Mesendoderm (in vitro differentiated cells): ENCODE data around the gene LATS2.
"Not testable (repeated sequence)": the region's sequence is repeated elsewhere in the genome, so short reads cannot be mapped to it uniquely, and the experiment has no call there.

Experiments
- DNase-seq: peaks from one replicate; pipeline ENCODE4 v3.0.0; 2013
- H2AK5ac ChIP-seq: 2 replicates; pipeline ENCODE4 v1.6.1; 2013; ENCODE audit warnings: low read length, inconsistent platforms
- H2BK120ac ChIP-seq: 2 replicates; pipeline ENCODE4 v1.6.1; 2013; ENCODE audit warnings: low read depth, mild to moderate bottlenecking, low read length, moderate library complexity, mixed read lengths
- H2BK15ac ChIP-seq: replicated peaks from 2 replicates; pipeline ENCODE4 v1.6.1; 2013; ENCODE audit warnings: low read depth, mild to moderate bottlenecking, moderate library complexity
- H2BK5ac ChIP-seq: 2 replicates; pipeline ENCODE4 v1.6.1; 2013; ENCODE audit warnings: low read length, inconsistent platforms
- H3K18ac ChIP-seq: 2 replicates; pipeline ENCODE4 v1.6.1; 2013; ENCODE audit warnings: mild to moderate bottlenecking, low read length, mixed read lengths
- H3K23ac ChIP-seq: one replicate; pipeline ENCODE4 v1.6.1; 2013; ENCODE audit warnings: low read length
- H3K27ac ChIP-seq: 2 replicates; pipeline ENCODE4 v1.5.1; 2013; ENCODE audit warnings: low read depth, mild to moderate bottlenecking, inconsistent platforms, low read length, moderate library complexity
- H3K27me3 ChIP-seq: 2 replicates; pipeline ENCODE4 v1.6.1; 2013; ENCODE audit warnings: low read length, control low read depth, mild to moderate bottlenecking, inconsistent platforms; ENCODE audit not compliant: insufficient read depth, poor library complexity
- H3K36me3 ChIP-seq: 2 replicates; pipeline ENCODE4 v1.6.1; 2013; ENCODE audit warnings: low read length, inconsistent platforms; ENCODE audit not compliant: control insufficient read depth, insufficient read depth
- H3K4ac ChIP-seq: one replicate; pipeline ENCODE4 v1.6.1; 2013; ENCODE audit warnings: low read depth, mild to moderate bottlenecking, low read length, moderate library complexity
- H3K4me1 ChIP-seq: 2 replicates; pipeline ENCODE4 v1.6.1; 2013; ENCODE audit warnings: low read depth, low read length, inconsistent platforms; ENCODE audit not compliant: control insufficient read depth
- H3K4me2 ChIP-seq: 2 replicates; pipeline ENCODE4 v1.6.1; 2013; ENCODE audit warnings: low read length
- H3K4me3 ChIP-seq: 2 replicates; pipeline ENCODE4 v1.5.1; 2013; ENCODE audit warnings: mild to moderate bottlenecking, low read length
- H3K56ac ChIP-seq: one replicate; pipeline ENCODE4 v1.6.1; 2013; ENCODE audit warnings: low read length
- H3K79me1 ChIP-seq: 2 replicates; pipeline ENCODE4 v1.6.1; 2013; ENCODE audit warnings: low read length, inconsistent platforms
- H3K79me2 ChIP-seq: 2 replicates; pipeline ENCODE4 v1.6.1; 2013; ENCODE audit warnings: mild to moderate bottlenecking, low read length; ENCODE audit not compliant: control insufficient read depth, insufficient read depth
- H3K9ac ChIP-seq: 2 replicates; pipeline ENCODE4 v1.6.1; 2013; ENCODE audit warnings: low read length, inconsistent platforms
- H4K5ac ChIP-seq: one replicate; pipeline ENCODE4 v1.6.1; 2013; ENCODE audit warnings: low read length
- H4K8ac ChIP-seq: one replicate; pipeline ENCODE4 v1.6.1; 2013; ENCODE audit warnings: low read depth, mild to moderate bottlenecking, control low read depth, low read length, moderate library complexity
- WGBS: extraction: QIAGEN DNeasy Blood & Tissue Kit; methylation state at CpG from one replicate; pipeline ENCODE4 v1.1.7; 2013; ENCODE audit warnings: low lambda C conversion rate, missing lambda C conversion rate; ENCODE audit not compliant: insufficient coverage; ENCODE audit errors: extremely low coverage; 5-methylcytosine and 5-hydroxymethylcytosine counted together

The LATS2 gene

DNA sequence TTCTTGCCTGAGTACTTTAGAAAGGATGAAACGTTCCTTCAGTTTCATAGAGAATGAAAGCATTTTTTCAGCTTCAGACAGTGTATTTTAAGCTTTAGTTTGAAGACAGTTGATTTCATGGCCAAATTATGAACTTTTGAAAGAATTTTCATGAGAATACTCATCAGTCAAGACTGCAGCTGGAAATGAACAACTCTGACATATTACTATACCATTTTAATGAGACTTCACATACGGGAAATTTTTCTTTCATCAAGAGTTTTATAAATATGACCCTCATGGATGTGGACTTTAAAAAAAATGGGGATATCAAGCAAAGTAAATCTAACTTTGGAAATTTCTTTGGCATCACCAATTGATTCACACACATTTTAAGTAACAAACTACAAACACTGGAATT, 6.4 kb downstream of the LATS2 start:
- Histone ChIP-seq H3K4me3 (no peak overlapping the region), H2BK5ac (no peak overlapping the region), H3K27me3 (no peaks in the 10 kb centered on the region), H3K4me2 (no peak overlapping the region), H2BK15ac (no peak overlapping the region), H3K4ac (no peak overlapping the region), H3K18ac (no peak overlapping the region), H2BK120ac (no peak overlapping the region), H3K36me3 (no peaks in the 10 kb centered on the region), H3K4me1 (no peaks in the 10 kb centered on the region), H3K9ac (no peak overlapping the region), H2AK5ac (no peak overlapping the region), H3K27ac (no peak overlapping the region), H3K56ac (no peak overlapping the region), H4K8ac (no peak overlapping the region), H3K23ac (no peak overlapping the region), H3K79me1 (peaks cover 28% of the 10 kb centered on the region), H3K79me2 (peaks cover 76% of the 10 kb centered on the region), H4K5ac (no peak overlapping the region)
- DNase-seq = no peak
- WGBS = no CpG with 5 or more reads among the region's 2 CpGs

DNA sequence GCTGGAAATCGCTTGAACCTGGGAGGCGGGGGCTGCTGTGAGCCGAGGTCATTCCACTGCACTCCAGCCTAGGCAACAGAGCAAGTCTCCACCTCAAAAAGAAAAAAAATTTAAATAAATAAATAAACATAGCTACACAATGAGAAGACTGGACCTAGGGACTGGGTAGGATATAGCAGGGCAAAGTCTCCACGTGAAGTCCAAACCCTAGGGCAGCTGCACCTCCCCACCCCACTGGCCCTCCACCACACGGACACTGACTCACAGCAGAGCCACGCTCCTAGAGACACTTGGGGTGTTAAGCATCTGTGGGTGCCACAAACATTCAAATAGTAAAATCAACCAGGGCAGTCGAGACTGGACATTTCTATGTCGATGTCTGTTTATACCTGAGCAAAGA, 7.1 kb downstream of the LATS2 start:
- Histone ChIP-seq H3K4me3 (no peak overlapping the region), H3K4me1 (no peaks in the 10 kb centered on the region), H2AK5ac (no peak overlapping the region), H3K4me2 (no peak overlapping the region), H3K56ac (no peak overlapping the region), H2BK15ac (no peak overlapping the region), H3K18ac (no peak overlapping the region), H2BK5ac (no peak overlapping the region), H3K36me3 (no peaks in the 10 kb centered on the region), H3K27ac (no peak overlapping the region), H4K8ac (no peak overlapping the region), H3K27me3 (no peaks in the 10 kb centered on the region), H4K5ac (no peak overlapping the region), H2BK120ac (no peak overlapping the region), H3K9ac (no peak overlapping the region), H3K79me1 (peaks cover 29% of the 10 kb centered on the region), H3K23ac (no peak overlapping the region), H3K79me2 (peaks cover 75% of the 10 kb centered on the region), H3K4ac (no peak overlapping the region)
- WGBS = no CpG with 5 or more reads among the region's 8 CpGs
- no peak for DNase-seq

DNA sequence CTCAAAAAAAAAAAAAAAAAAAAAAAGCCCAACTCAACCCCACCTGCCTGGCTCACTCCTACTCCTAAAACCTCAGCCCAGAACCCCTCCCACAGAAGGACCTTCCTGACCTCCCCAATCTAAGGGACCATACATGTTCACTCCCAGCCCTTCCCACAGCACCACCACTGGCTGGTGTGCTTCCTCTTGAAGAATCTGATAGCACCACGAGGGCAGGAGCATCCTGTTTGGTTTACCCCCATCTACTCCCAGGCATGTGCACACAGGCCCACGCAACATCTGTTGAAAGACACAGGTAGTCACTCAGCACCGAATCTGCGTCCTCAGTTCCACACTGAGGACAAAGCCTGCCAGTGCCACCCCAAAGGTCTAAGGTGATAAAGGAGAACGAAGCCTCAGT, 8.2 kb downstream of the LATS2 start:
- Histone ChIP-seq H3K36me3 (no peaks in the 10 kb centered on the region), H3K79me1 (peaks cover 33% of the 10 kb centered on the region), H3K4me3 (no peak overlapping the region), H3K4me1 (peaks cover 2% of the 10 kb centered on the region), H3K27me3 (no peaks in the 10 kb centered on the region), H3K4ac (no peak overlapping the region), H4K8ac (no peak overlapping the region), H2BK5ac (no peak overlapping the region), H2AK5ac (no peak overlapping the region), H3K9ac (no peak overlapping the region), H3K27ac (no peak overlapping the region), H2BK120ac (no peak overlapping the region), H3K4me2 (no peak overlapping the region), H4K5ac (no peak overlapping the region), H3K56ac (no peak overlapping the region), H3K23ac (no peak overlapping the region), H3K79me2 (peaks cover 81% of the 10 kb centered on the region), H2BK15ac (no peak overlapping the region), H3K18ac (no peak overlapping the region)
- no CpG with 5 or more reads among the region's 5 CpGs for WGBS
- DNase-seq = no peak

DNA sequence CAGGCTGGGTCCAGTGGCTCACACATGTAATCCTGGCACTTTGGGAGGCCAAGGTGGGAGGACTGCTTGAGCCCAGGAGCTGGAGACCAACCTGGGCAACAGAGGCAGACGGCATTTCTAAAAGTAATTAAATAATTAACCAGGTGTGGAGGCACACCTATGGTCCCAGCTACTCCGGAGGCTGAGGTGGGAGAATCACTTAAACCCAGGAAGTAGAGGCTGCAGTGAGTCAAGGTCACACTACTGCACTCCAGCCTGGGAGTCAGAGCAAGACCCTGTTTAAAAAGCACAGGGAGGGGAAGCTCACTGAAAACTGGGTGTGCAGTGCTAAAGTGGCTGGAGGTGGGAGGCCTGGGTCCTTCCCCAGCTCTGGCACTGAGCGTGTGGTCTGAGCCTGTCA, 9.7 kb downstream of the LATS2 start:
- Histone ChIP-seq H4K8ac (no peak overlapping the region), H3K9ac (no peak overlapping the region), H2AK5ac (no peak overlapping the region), H3K18ac (no peak overlapping the region), H3K56ac (no peak overlapping the region), H3K27ac (no peak overlapping the region), H2BK120ac (no peak overlapping the region), H3K23ac (no peak overlapping the region), H3K79me1 (peaks cover 34% of the 10 kb centered on the region), H3K27me3 (no peaks in the 10 kb centered on the region), H3K4me2 (no peak overlapping the region), H2BK5ac (no peak overlapping the region), H2BK15ac (no peak overlapping the region), H4K5ac (no peak overlapping the region), H3K4me1 (peaks cover 2% of the 10 kb centered on the region), H3K36me3 (no peaks in the 10 kb centered on the region), H3K79me2 (peaks cover 85% of the 10 kb centered on the region), H3K4me3 (no peak overlapping the region), H3K4ac (no peak overlapping the region)
- WGBS = no CpG with 5 or more reads among the region's 3 CpGs
- DNase-seq = no peak

DNA sequence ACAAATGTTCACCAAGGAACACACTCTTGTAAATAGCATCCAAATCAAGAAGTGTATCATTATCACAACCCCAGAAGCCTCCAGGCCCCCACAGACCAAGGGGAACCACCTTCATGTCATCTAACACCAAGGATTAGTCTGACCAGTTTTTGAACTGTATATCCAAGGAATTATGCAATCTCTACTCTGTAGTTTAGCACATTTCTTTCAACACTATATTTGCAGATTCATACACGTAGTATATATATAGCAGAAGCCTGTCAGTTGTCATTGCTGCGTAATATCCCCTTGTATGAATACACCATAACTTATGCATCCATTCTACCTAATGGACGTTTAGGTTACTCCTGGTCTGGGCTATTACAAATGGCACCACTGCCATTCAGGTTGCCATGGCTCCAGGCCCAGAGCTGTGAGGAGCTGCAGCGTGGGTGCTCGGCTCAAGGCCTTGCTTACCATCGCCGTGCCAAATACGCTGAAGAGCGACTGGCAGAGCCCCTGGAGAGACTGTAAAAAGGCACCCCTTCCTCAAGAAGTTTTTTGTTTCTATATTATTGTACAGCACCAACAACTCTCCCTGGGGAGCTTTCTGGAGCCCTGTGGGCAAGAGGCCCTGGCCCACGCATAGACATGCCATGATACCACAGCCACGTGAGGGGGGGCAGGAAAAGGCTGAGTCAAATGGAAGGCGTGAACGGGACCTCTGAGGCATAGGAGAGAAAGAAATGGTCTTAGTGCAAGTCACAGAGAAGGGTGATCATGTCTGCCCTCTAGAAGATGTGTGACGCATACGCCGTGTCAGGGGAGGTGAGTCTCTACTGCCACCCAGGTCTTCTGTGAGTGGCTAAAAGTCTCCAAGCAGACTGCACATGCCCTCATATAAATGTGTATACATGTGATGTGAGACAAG, 10.8 kb downstream of the LATS2 start:
- no peak overlapping the region for H2BK5ac ChIP-seq
- H3K27ac ChIP-seq = no peak overlapping the region
- WGBS = no CpG with 5 or more reads among the region's 16 CpGs

DNA sequence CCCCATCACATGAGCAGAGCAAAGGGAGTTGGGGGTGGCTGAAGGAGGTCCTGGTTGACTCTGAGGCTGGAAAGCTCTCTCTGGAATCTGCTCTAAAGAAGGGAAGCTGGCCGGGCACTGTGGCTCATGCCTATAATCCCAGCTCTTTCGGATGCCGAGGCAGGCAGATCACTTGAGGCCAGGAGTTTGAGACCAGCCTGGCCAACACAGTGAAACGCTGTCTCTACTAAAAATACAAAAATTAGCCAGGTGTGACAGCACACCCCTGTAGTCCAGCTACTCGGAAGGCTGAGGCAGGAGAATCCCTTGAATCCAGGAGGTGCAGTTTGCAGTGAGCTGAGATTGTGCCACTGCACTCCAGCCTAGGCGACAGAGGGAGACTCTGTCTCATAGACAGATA, 11.7 kb downstream of the LATS2 start:
- H3K56ac ChIP-seq, H3K27ac ChIP-seq, H3K36me3 ChIP-seq, H3K23ac ChIP-seq, H4K8ac ChIP-seq, H3K9ac ChIP-seq, H3K4me2 ChIP-seq, H3K4me3 ChIP-seq, H4K5ac ChIP-seq, H2AK5ac ChIP-seq, H2BK15ac ChIP-seq, H3K4me1 ChIP-seq, H2BK5ac ChIP-seq, H3K27me3 ChIP-seq, H2BK120ac ChIP-seq, H3K18ac ChIP-seq, DNase-seq, H3K4ac ChIP-seq: not testable (repeated sequence)
- no CpG with 5 or more reads among the region's 6 CpGs for WGBS
- Histone ChIP-seq H3K79me2 (peaks cover 80% of the 10 kb centered on the region), H3K79me1 (peaks cover 33% of the 10 kb centered on the region)

More for the DNA sequence above, 10.8 kb downstream of the LATS2 start:
- peaks cover 80% of the 10 kb centered on the region for H3K79me2 ChIP-seq
- H2BK15ac ChIP-seq = no peak overlapping the region
- no peaks in the 10 kb centered on the region for H3K36me3 ChIP-seq
- H3K56ac ChIP-seq = no peak overlapping the region
- no peak overlapping the region for H4K5ac ChIP-seq
- no peak for DNase-seq
- H3K27me3 ChIP-seq = no peaks in the 10 kb centered on the region
- H4K8ac ChIP-seq = no peak overlapping the region
- no peak overlapping the region for H3K4me2 ChIP-seq
- no peak overlapping the region for H3K4ac ChIP-seq
- H3K9ac ChIP-seq = no peak overlapping the region
- no peak overlapping the region for H3K23ac ChIP-seq
- peaks cover 2% of the 10 kb centered on the region for H3K4me1 ChIP-seq
- H3K79me1 ChIP-seq = peaks cover 30% of the 10 kb centered on the region
- H2AK5ac ChIP-seq = no peak overlapping the region
- no peak overlapping the region for H2BK120ac ChIP-seq
- no peak overlapping the region for H3K18ac ChIP-seq
- no peak overlapping the region for H3K4me3 ChIP-seq
